Neuronal stem cell (in vitro differentiated cells): ENCODE measurements around the gene OBSCN.

Experiments used
- DNase-seq: peaks from one replicate; pipeline ENCODE4 v3.0.0-alpha.2; 2013; ENCODE audit warnings: low spot score
- H2AFZ ChIP-seq: one replicate; pipeline ENCODE4 v1.6.1; 2013; ENCODE audit warnings: mild to moderate bottlenecking, low read length, inconsistent platforms
- H2AK5ac ChIP-seq: 2 replicates; pipeline ENCODE4 v1.6.1; 2013; ENCODE audit warnings: low read depth, mild to moderate bottlenecking, inconsistent platforms, low read length, moderate library complexity, mixed read lengths
- H2BK120ac ChIP-seq: 2 replicates; pipeline ENCODE4 v1.6.1; 2013; ENCODE audit warnings: low read depth, mild to moderate bottlenecking, inconsistent platforms, low read length, moderate library complexity, mixed read lengths
- H2BK12ac ChIP-seq: one replicate; pipeline ENCODE4 v1.6.1; 2013; ENCODE audit warnings: low read length, inconsistent platforms
- H2BK15ac ChIP-seq: 2 replicates; pipeline ENCODE4 v1.6.1; 2013; ENCODE audit warnings: mild to moderate bottlenecking, low read length, inconsistent platforms, mixed read lengths
- H2BK5ac ChIP-seq: one replicate; pipeline ENCODE4 v1.6.1; 2013; ENCODE audit warnings: inconsistent platforms, mild to moderate bottlenecking, low read length, moderate library complexity
- H3K14ac ChIP-seq: one replicate; pipeline ENCODE4 v1.6.1; 2013; ENCODE audit warnings: low read length, inconsistent platforms
- H3K18ac ChIP-seq: 2 replicates; pipeline ENCODE4 v1.6.1; 2013; ENCODE audit warnings: low read length, inconsistent platforms
- H3K23ac ChIP-seq: 2 replicates; pipeline ENCODE4 v1.6.1; 2013; ENCODE audit warnings: low read depth, mild to moderate bottlenecking, mixed read lengths, low read length, inconsistent platforms; ENCODE audit not compliant: poor library complexity
- H3K27ac ChIP-seq: replicated peaks from 3 replicates; pipeline ENCODE4 v1.5.1; 2013; ENCODE audit warnings: low read length, inconsistent platforms
- H3K27me3 ChIP-seq, 3 experiments: 2 replicates each; pipeline ENCODE4 v1.6.1; 2013; ENCODE audit warnings: low read length in 3 of 3, mild to moderate bottlenecking in 2 of 3, inconsistent platforms in 1 of 3, low read depth in 1 of 3, mixed read lengths in 1 of 3, moderate library complexity in 1 of 3; ENCODE audit not compliant: control insufficient read depth in 3 of 3, insufficient read depth in 3 of 3
- H3K36me3 ChIP-seq, 2 donors: replicated peaks in 1 of 2; 2 replicates each; pipeline ENCODE4 v1.6.1; 2013; ENCODE audit warnings: low read length in 2 of 2; ENCODE audit not compliant: control insufficient read depth in 2 of 2, insufficient read depth in 2 of 2
- H3K4ac ChIP-seq: 2 replicates; pipeline ENCODE4 v1.6.1; 2013; ENCODE audit warnings: inconsistent platforms, mild to moderate bottlenecking, low read length, moderate library complexity
- H3K4me1 ChIP-seq, 2 donors: 1 replicate in 1 of 2; 2 replicates in 1 of 2; pipeline ENCODE4 v1.6.1; 2013; ENCODE audit warnings: low read length in 2 of 2, low read depth in 1 of 2; ENCODE audit not compliant: control insufficient read depth in 2 of 2, insufficient read depth in 1 of 2
- H3K4me2 ChIP-seq: one replicate; pipeline ENCODE4 v1.6.1; 2013; ENCODE audit warnings: mild to moderate bottlenecking, low read length, inconsistent platforms; ENCODE audit not compliant: insufficient read depth, poor library complexity, severe bottlenecking
- H3K4me3 ChIP-seq, 2 donors: 2 replicates each; pipeline ENCODE4 v1.5.1; 2013; ENCODE audit warnings: low read length in 2 of 2, mild to moderate bottlenecking in 2 of 2, inconsistent platforms in 1 of 2, moderate library complexity in 1 of 2
- H3K79me1 ChIP-seq: one replicate; pipeline ENCODE4 v1.6.1; 2013; ENCODE audit warnings: low read depth, mild to moderate bottlenecking, inconsistent platforms, low read length, moderate library complexity
- H3K9ac ChIP-seq: one replicate; pipeline ENCODE4 v1.6.1; 2013; ENCODE audit warnings: mild to moderate bottlenecking, low read depth, low read length, inconsistent platforms; ENCODE audit not compliant: poor library complexity
- H3K9me3 ChIP-seq, 2 donors: replicated peaks in 1 of 2; 2 replicates each; pipeline versions ENCODE3 to v1.6.1; 2013; ENCODE audit warnings: low read length in 2 of 2, mild to moderate bottlenecking in 2 of 2, inconsistent platforms in 1 of 2, low read depth in 1 of 2, mixed read lengths in 1 of 2, moderate library complexity in 1 of 2; ENCODE audit not compliant: control insufficient read depth in 2 of 2, insufficient read depth in 1 of 2
- H4K8ac ChIP-seq: one replicate; pipeline ENCODE4 v1.6.1; 2013; ENCODE audit warnings: low read depth, mild to moderate bottlenecking, inconsistent platforms, low read length, moderate library complexity
- H4K91ac ChIP-seq: one replicate; pipeline ENCODE4 v1.6.1; 2013; ENCODE audit warnings: low read length, low read depth, mild to moderate bottlenecking, inconsistent platforms; ENCODE audit not compliant: poor library complexity
- WGBS, 2 donors: extraction: QIAGEN DNeasy Blood & Tissue Kit; methylation state at CpG; one replicate each; pipeline ENCODE4 v1.1.7; 2013; ENCODE audit warnings: missing lambda C conversion rate in 2 of 2, mixed read lengths in 1 of 2; ENCODE audit not compliant: insufficient read length in 2 of 2, insufficient replicate concordance in 1 of 2; ENCODE audit errors: extremely low coverage in 2 of 2; 5-methylcytosine and 5-hydroxymethylcytosine counted together

The OBSCN gene

GRCh38 chr1:228309326-228310067, 101.7 kb downstream of the OBSCN start:
- WGBS, 2 donors: no CpG with 5 or more reads among the region's 8 CpGs
- H3K23ac ChIP-seq: no peak overlapping the region
- H3K27ac ChIP-seq: no peak overlapping the region

GRCh38 chr1:228310162-228310792, 102.4 kb downstream of the OBSCN start:
- Histone ChIP-seq H2AK5ac (no peak overlapping the region), H3K27me3 (no peaks in the 10 kb centered on the region), H4K8ac (no peak overlapping the region), H2BK15ac (no peak overlapping the region), H3K4me1 (no peaks in the 10 kb centered on the region), H2AFZ (no peak overlapping the region), H3K9me3 (peaks cover 10 to 16% of the 10 kb centered on the region in 2 donors), H3K27ac (no peak overlapping the region), H3K14ac (no peak overlapping the region), H3K18ac (no peak overlapping the region), H3K36me3 (peaks cover 0 to 10% of the 10 kb centered on the region in 2 donors), H2BK120ac (no peak overlapping the region), H3K23ac (no peak overlapping the region), H2BK5ac (no peak overlapping the region), H3K4ac (no peak overlapping the region), H3K4me2 (no peak overlapping the region), H4K91ac (no peak overlapping the region), H3K4me3 (no peak overlapping the region), H2BK12ac (no peak overlapping the region), H3K9ac (no peak overlapping the region), H3K79me1 (peaks cover 1% of the 10 kb centered on the region)
- DNase-seq: no peak
- WGBS, 2 donors: 100% methylated on average over 2 of the region's 3 CpGs; no CpG with 5 or more reads in 1 of the 2 donors

More at GRCh38 chr1:228309326-228310067, 101.7 kb downstream of the OBSCN start:
- no peak overlapping the region for H3K4ac ChIP-seq
- no peak overlapping the region for H4K91ac ChIP-seq
- H4K8ac ChIP-seq: no peak overlapping the region
- H2BK12ac ChIP-seq: no peak overlapping the region
- H2AK5ac ChIP-seq: no peak overlapping the region
- H2BK15ac ChIP-seq: no peak overlapping the region
- H2AFZ ChIP-seq: no peak overlapping the region
- H3K36me3 ChIP-seq: peaks cover 0 to 10% of the 10 kb centered on the region in 2 donors
- no peak overlapping the region for H3K18ac ChIP-seq
- H3K4me2 ChIP-seq: no peak overlapping the region
- H3K4me1 ChIP-seq: no peaks in the 10 kb centered on the region
- H3K14ac ChIP-seq: no peak overlapping the region
- no peaks in the 10 kb centered on the region for H3K27me3 ChIP-seq
- no peak overlapping the region for H3K9ac ChIP-seq
- peaks cover 1% of the 10 kb centered on the region for H3K79me1 ChIP-seq
- peaks cover 10 to 16% of the 10 kb centered on the region in 2 donors for H3K9me3 ChIP-seq
- no peak overlapping the region for H3K4me3 ChIP-seq
- no peak overlapping the region for H2BK120ac ChIP-seq
- H2BK5ac ChIP-seq: no peak overlapping the region
- no peak for DNase-seq

- Histone ChIP-seq H3K14ac (peak overlapping the region; percentile 11), H3K9ac (no peak overlapping the region), H4K91ac (no peak overlapping the region), H3K4me2 (no peak overlapping the region), H3K18ac (no peak overlapping the region), H2BK12ac (no peak overlapping the region), H3K4me1 (no peaks in the 10 kb centered on the region), H2AK5ac (no peak overlapping the region), H3K4ac (no peak overlapping the region), H2BK15ac (no peak overlapping the region), H3K27me3 (no peaks in the 10 kb centered on the region), H3K36me3 (peaks cover 0 to 10% of the 10 kb centered on the region in 2 donors), H2AFZ (no peak overlapping the region), H2BK5ac (no peak overlapping the region), H3K4me3 (no peak overlapping the region), H3K23ac (no peak overlapping the region), H4K8ac (no peak overlapping the region), H3K79me1 (peaks cover 1% of the 10 kb centered on the region), H3K27ac (no peak overlapping the region), H3K9me3 (peaks cover 10 to 16% of the 10 kb centered on the region in 2 donors), H2BK120ac (no peak overlapping the region)
- no CpG with 5 or more reads among the region's 3 CpGs for WGBS, 2 donors
- DNase-seq: no peak
These were observed 103.2 kb downstream of the OBSCN start for GRCh38 chr1:228311091-228311490.

GRCh38 chr1:228312136-228312764, 104.4 kb downstream of the OBSCN start:
- no peak overlapping the region for H3K4me3 ChIP-seq
- no peak overlapping the region for H2BK5ac ChIP-seq
- no peak overlapping the region for H2AFZ ChIP-seq
- no peaks in the 10 kb centered on the region for H3K4me1 ChIP-seq
- H3K4ac ChIP-seq: no peak overlapping the region
- no peak overlapping the region for H4K8ac ChIP-seq
- H3K9ac ChIP-seq: no peak overlapping the region
- H2BK12ac ChIP-seq: no peak overlapping the region
- H3K14ac ChIP-seq: no peak overlapping the region
- H2BK15ac ChIP-seq: no peak overlapping the region
- H4K91ac ChIP-seq: no peak overlapping the region
- no peaks in the 10 kb centered on the region for H3K27me3 ChIP-seq
- H3K23ac ChIP-seq: no peak overlapping the region
- WGBS, 2 donors: no CpG with 5 or more reads among the region's 6 CpGs
- no peak overlapping the region for H3K27ac ChIP-seq
- peaks cover 10 to 16% of the 10 kb centered on the region in 2 donors for H3K9me3 ChIP-seq
- H3K36me3 ChIP-seq: peaks cover 0 to 10% of the 10 kb centered on the region in 2 donors
- H3K18ac ChIP-seq: no peak overlapping the region
- peaks cover 1% of the 10 kb centered on the region for H3K79me1 ChIP-seq
- no peak overlapping the region for H3K4me2 ChIP-seq
- no peak overlapping the region for H2BK120ac ChIP-seq
- DNase-seq: no peak
- no peak overlapping the region for H2AK5ac ChIP-seq
